GM10248 (cell line): Measurements from ENCODE around the gene SHISA9.

Source experiments
- CTCF ChIA-PET: fragments of 300-600 bp; sonication (Branson Sonifier 250); formaldehyde crosslinking; extraction: SDS; loops from one replicate; lab custom pipeline; 2021; ENCODE audit warnings: antibody characterized with exemption; lab: Yijun Ruan, JAX
- POLR2A ChIA-PET: fragments of 350-650 bp; sonication (Branson Sonifier 250); formaldehyde crosslinking; extraction: SDS; loops from one replicate; lab custom pipeline; 2020; ENCODE audit warnings: antibody characterized with exemption; lab: Yijun Ruan, JAX
- DNase-seq: peaks from one replicate; pipeline ENCODE4 v3.0.0; 2012; ENCODE audit errors: extremely low spot score
- CTCF ChIP-seq: IDR thresholded peaks from 2 replicates; pipeline ENCODE4 v1.5.1; 2012; ENCODE audit warnings: mild to moderate bottlenecking, low read depth; ENCODE audit errors: extremely low read depth, missing control alignments, control extremely low read depth

SHISA9 gene

DNA sequence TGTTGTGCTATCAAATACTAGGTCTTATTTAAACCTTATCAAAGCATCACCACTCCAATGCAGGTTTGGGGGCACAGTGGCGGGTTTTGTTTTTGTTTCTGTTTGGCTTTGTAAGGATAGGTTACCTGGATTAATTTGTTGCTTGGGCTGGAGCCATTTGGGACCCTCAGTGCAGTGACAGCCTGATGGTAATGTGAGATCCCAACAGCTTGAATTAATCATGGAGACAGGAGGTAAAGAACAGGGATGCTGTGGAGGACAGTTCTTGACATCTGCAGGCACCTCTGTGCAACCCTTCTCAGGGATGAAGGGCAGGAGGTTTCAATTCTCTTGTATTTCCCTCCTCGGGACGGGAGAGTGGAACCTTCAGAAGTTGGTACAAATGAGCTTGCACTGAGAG is 40.5 kb downstream of the SHISA9 start:
- ChIA-PET POLR2A (no interaction called here), CTCF (no interaction called here)
- TF ChIP-seq CTCF, result no peak
- no peak for DNase-seq

DNA sequence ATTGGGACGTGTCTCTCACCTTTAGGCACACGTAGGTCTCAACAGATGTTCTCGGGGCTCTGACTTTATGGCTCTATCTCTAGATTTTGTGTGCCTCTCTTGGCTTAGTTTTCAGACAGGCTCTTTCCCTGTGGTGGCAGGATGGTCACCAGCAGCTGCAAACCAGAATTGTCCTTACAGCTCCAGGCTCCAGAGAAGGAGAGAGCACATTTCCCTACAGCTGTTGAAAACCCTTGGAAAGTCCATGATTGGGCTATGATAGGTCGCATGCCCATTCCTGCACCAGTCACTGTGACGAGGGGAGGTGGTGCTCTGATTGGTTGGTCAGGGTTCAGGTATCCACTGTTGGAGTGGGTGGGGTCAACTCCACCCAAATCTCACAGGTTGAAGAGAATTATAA is 41.5 kb downstream of the SHISA9 start:
- ChIA-PET CTCF (no interaction called here), POLR2A (no interaction called here)
- TF ChIP-seq CTCF, result no peak
- DNase-seq, result no peak

- ChIA-PET POLR2A (no interaction called here), CTCF (no interaction called here)
- no peak for TF ChIP-seq CTCF
- DNase-seq, result no peak
Observed at GRCh38 chr16:12944300-12944699, 42.9 kb downstream of the SHISA9 start.

- TF ChIP-seq CTCF, result no peak
- CTCF ChIA-PET, result no interaction called here
- POLR2A ChIA-PET, result no interaction called here
- DNase-seq, result no peak
Observed at GRCh38 chr16:12951392-12951791, 50.0 kb downstream of the SHISA9 start.

- ChIA-PET CTCF (no interaction called here), POLR2A (no interaction called here)
- DNase-seq, result no peak
- TF ChIP-seq CTCF, result no peak
Observed at GRCh38 chr16:12951976-12952375, 50.6 kb downstream of the SHISA9 start.

DNA sequence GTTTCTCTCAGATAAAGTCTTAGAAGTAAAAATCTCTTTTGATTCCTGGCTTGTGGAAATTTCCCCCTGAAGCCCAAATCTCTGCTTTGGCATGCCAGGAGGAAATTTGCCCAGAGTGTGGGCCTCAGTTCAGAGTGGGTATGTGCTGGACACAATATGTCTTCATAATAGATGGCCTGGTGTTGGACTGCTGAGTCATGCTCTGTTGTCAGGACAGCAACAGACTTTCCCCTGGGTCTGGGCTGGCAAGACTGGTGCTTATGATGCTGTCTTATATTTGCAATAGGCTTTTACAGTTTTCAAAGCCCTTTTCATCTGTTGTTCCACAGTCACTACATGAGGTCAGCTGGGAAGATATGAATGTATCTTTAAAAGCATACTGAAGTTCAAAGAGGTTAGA is 57.0 kb downstream of the SHISA9 start:
- DNase-seq, result no peak
- TF ChIP-seq CTCF, result no peak
- ChIA-PET CTCF (no interaction called here), POLR2A (no interaction called here)

- DNase-seq, result no peak
- TF ChIP-seq CTCF, result no peak
- ChIA-PET CTCF (interaction anchor here (1.2 kb wide), 1 partner anchor 12 kb away, joined by 4 read pairs; no protein-coding TSS in a partner anchor), POLR2A (no interaction called here)
Observed at GRCh38 chr16:12959072-12959471, 57.7 kb downstream of the SHISA9 start.
